ENCODE measurements around the gene RNF167. TPM values are rescaled to one million over a fixed set of nuclear protein-coding genes. Genes with fewer than 3 reads are reported as not detected.

Gene RNF167
- total and polyA plus RNA-seq, 2 of the 8 experiments (the other 6 are each of a cell fraction or from before 2014, with no cell fraction given), result 140 to 281 TPM

- no peak overlapping the region for H3K4ac ChIP-seq (replicated peaks; ENCODE audit: insufficient read length, low read depth, low read length)
- ChIA-PET POLR2A (ENCODE audit: partially characterized antibody) (interaction anchor here (0.7 to 32.4 kb wide), 8 partner anchors 12 to 308 kb away, joined by 3 to 987 read pairs (median 7); partner anchors contain the start of genes CAMTA2, CHRNE, ENO3 and INCA1), CTCF (ENCODE audit: partially characterized antibody) (interaction anchor here (0.8 to 2.8 kb wide), 4 partner anchors 13 to 64 kb away, joined by 3 to 15 read pairs (median 4); partner anchors contain the start of genes CAMTA2 and GP1BA)
- no peak overlapping the region for H4K8ac ChIP-seq (ENCODE audit: extremely low read depth, insufficient read depth, low read length)
- H2BK120ac ChIP-seq (replicated peaks; ENCODE audit: low read depth, low read length), result no peak overlapping the region
- H3K14ac ChIP-seq (ENCODE audit: insufficient read length), result no peak overlapping the region
- peaks cover 0 to 47% (median 34%) of the 10 kb centered on the region in 4 experiments; a peak in 6 of 7 replicates for H3K27me3 ChIP-seq (replicated peaks in 1 of 4; ENCODE audit: control insufficient read depth in 3 of 4, extremely low read depth in 1 of 4, insufficient read depth in 3 of 4, low read length in 3 of 4)
- peaks cover 0 to 11% (median 0%) of the 10 kb centered on the region in 4 experiments; a peak in 2 of 8 replicates for H3K36me3 ChIP-seq (ENCODE audit: control insufficient read depth in 2 of 4, insufficient read depth in 4 of 4, low read length in 3 of 4)
- H2AK5ac ChIP-seq (ENCODE audit: low read depth, low read length), result no peak overlapping the region
- H2BK12ac ChIP-seq (ENCODE audit: low read depth, low read length), result no peak overlapping the region
- peaks cover 2 to 13% of the 10 kb centered on the region in 2 experiments for H4K20me1 ChIP-seq (replicated peaks in 1 of 2; ENCODE audit: control insufficient read depth in 1 of 2, insufficient read depth in 2 of 2, low read length in 2 of 2)
- H3K9ac ChIP-seq (replicated peaks in 1 of 4; ENCODE audit: extremely low read depth in 1 of 4, low read depth in 3 of 4, low read length in 3 of 4), result no peak overlapping the region
- no peak overlapping the region for H3K18ac ChIP-seq (ENCODE audit: extremely low read depth, low read length)
- TF ChIP-seq CEBPB (IDR thresholded peaks at IDR 0.05; ENCODE audit: low read depth, low read length), result no peak
- TF ChIP-seq TCF12 (IDR thresholded peaks at IDR 0.05; ENCODE audit: low read depth, low read length), result no peak
- no peak for TF ChIP-seq SRF (IDR thresholded peaks at IDR 0.05; ENCODE audit: low read depth, low read length)
- TF ChIP-seq CHD2 (IDR thresholded peaks at IDR 0.05; ENCODE audit: low read length), result no peak
- no peak for TF ChIP-seq TAF1 (IDR thresholded peaks at IDR 0.05; ENCODE audit: low read depth, low read length)
- no peak for TF ChIP-seq CBX8 (IDR thresholded peaks at IDR 0.05; ENCODE audit: borderline replicate concordance, low read depth, low read length)
- TF ChIP-seq POLR2A (IDR thresholded peaks at IDR 0.05; ENCODE audit: control extremely low read depth in 1 of 2, low read depth in 2 of 2, low read length in 2 of 2), result no peak
- no peak for TF ChIP-seq GTF2F1 (IDR thresholded peaks at IDR 0.05; ENCODE audit: borderline replicate concordance, low read depth, low read length)
- TF ChIP-seq PHF8 (conservative IDR thresholded peaks at IDR 0.05; ENCODE audit: low read depth, low read length), result no peak
- TF ChIP-seq EP300 (IDR thresholded peaks at IDR 0.05; ENCODE audit: borderline replicate concordance in 1 of 2, low read depth in 2 of 2, low read length in 2 of 2), result no peak
- no peak overlapping the region for H3K23ac ChIP-seq (ENCODE audit: insufficient read length)
- FAIRE-seq (no peak), DNase-seq (ENCODE audit: low read depth in 1 of 2, low spot score in 2 of 2) (no peak)
- H3K9me3 ChIP-seq (ENCODE audit: insufficient read depth in 2 of 2, low read depth in 1 of 2, low read length in 1 of 2), result no peaks in the 10 kb centered on the region
- no peak overlapping the region for H4K91ac ChIP-seq (replicated peaks; ENCODE audit: insufficient read length, low read length)
- no peak overlapping the region for H2BK5ac ChIP-seq (ENCODE audit: low read depth, low read length)
- H3K4me1 ChIP-seq (replicated peaks in 1 of 4; ENCODE audit: control insufficient read depth in 3 of 4, insufficient read depth in 4 of 4, low read length in 3 of 4), result peaks cover 0 to 13% (median 6%) of the 10 kb centered on the region in 4 experiments; a peak in 5 of 7 replicates
- H3K79me1 ChIP-seq (ENCODE audit: low read depth, low read length), result 0 out of 2 replicates have a peak, but pooled peaks cover 3% of the 10 kb centered on the region
- no peak overlapping the region for H2BK20ac ChIP-seq (ENCODE audit: low read length)
- H4K5ac ChIP-seq (ENCODE audit: insufficient read length, low read depth, low read length), result no peak overlapping the region
- H2AFZ ChIP-seq (ENCODE audit: low read length), result no peak overlapping the region
- H3K27ac ChIP-seq (ENCODE audit: low read depth, low read length), result no peak overlapping the region
- H2BK15ac ChIP-seq (ENCODE audit: low read length), result no peak overlapping the region
- no peak overlapping the region for H3K4me3 ChIP-seq (ENCODE audit: extremely low read depth in 1 of 4, insufficient read depth in 2 of 4, low read depth in 3 of 4, low read length in 4 of 4)
- H3K79me2 ChIP-seq (ENCODE audit: control insufficient read depth in 1 of 2, insufficient read depth in 2 of 2, low read length in 2 of 2), result peaks cover 0 to 12% of the 10 kb centered on the region in 2 experiments; a peak in 1 of 4 replicates
- H3K4me2 ChIP-seq (ENCODE audit: insufficient read depth in 1 of 2, low read depth in 2 of 2, low read length in 2 of 2), result no peak overlapping the region
- H3K56ac ChIP-seq (replicated peaks; ENCODE audit: insufficient read length, low read depth, low read length), result no peak overlapping the region
- H3K23me2 ChIP-seq (ENCODE audit: low read depth, low read length), result peaks cover 7% of the 10 kb centered on the region
- 91% methylated on average over 10 of the region's 10 CpGs; no CpG with 5 or more reads in 1 of the 2 experiments for WGBS, 2 experiments (ENCODE audit: extremely low coverage in 1 of 2, insufficient coverage in 1 of 2, insufficient read length in 1 of 2, insufficient replicate concordance in 2 of 2, low coverage in 1 of 2, low lambda C conversion rate in 2 of 2, missing lambda C conversion rate in 1 of 2)
Observed at GRCh38 chr17:4973256-4974114, 33.4 kb downstream of the RNF167 start.
